Caco-2 (cell line): ENCODE measurements around the gene ENPP1. TPM values are rescaled to one million over a fixed set of nuclear protein-coding genes. Genes with fewer than 3 reads are reported as not detected.

Source experiments
- BruUV-seq: library from RNA; stranded (reverse); fragments of 400-500 nt; replicated peaks from 2 replicates; lab custom pipeline; 2021; lab: Mats Ljungman, UMichigan
- CTCF ChIA-PET: fragments of 300-600 bp; sonication (Branson Sonifier 250); formaldehyde crosslinking; loops from one replicate; lab custom pipeline; 2022; ENCODE audit warnings: antibody characterized with exemption; lab: Charles Lee
- POLR2A ChIA-PET: fragments of 300-600 bp; sonication (Branson Sonifier 250); formaldehyde crosslinking; loops from one replicate; lab custom pipeline; 2022; ENCODE audit warnings: antibody characterized with exemption; lab: Charles Lee
- DNase-seq, 2 experiments: peaks; one replicate each; pipeline versions ENCODE4 v3.0.0 to v3.0.0-alpha.2; 2020 to 2022
- H3K27me3 ChIP-seq: replicated peaks from 2 replicates; pipeline ENCODE4 v1.6.0; 2011; ENCODE audit warnings: low read length; ENCODE audit not compliant: control insufficient read depth, insufficient read depth
- H3K36me3 ChIP-seq: 2 replicates; pipeline ENCODE4 v1.5.1; 2011; ENCODE audit warnings: low read length; ENCODE audit not compliant: control insufficient read depth, insufficient read depth
- H3K4me1 ChIP-seq: fragments of 250-450 bp; sonication (Bioruptor Pico); 2 replicates; pipeline ENCODE4 v1.5.1; 2020; ENCODE audit warnings: mild to moderate bottlenecking
- H3K4me3 ChIP-seq: 2 replicates; pipeline ENCODE4 v1.5.1; 2011; ENCODE audit warnings: low read depth, mild to moderate bottlenecking, control low read depth, low read length
- H3K9me3 ChIP-seq: fragments of 250-450 bp; sonication (Bioruptor Pico); 2 replicates; pipeline ENCODE4 v1.5.1; 2020; ENCODE audit warnings: mild to moderate bottlenecking, moderate library complexity
- H3K27ac Mint-ChIP-seq: one replicate; pipeline ENCODE4 v1.8.0; 2022; ENCODE audit warnings: mixed read lengths; ENCODE audit not compliant: unreplicated experiment
- H3K27me3 Mint-ChIP-seq: one replicate; pipeline ENCODE4 v1.8.0; 2022; ENCODE audit warnings: mixed read lengths; ENCODE audit not compliant: insufficient read depth, unreplicated experiment
- H3K36me3 Mint-ChIP-seq: one replicate; pipeline ENCODE4 v1.8.0; 2022; ENCODE audit warnings: mild to moderate bottlenecking, mixed read lengths; ENCODE audit not compliant: insufficient read depth, unreplicated experiment
- H3K4me1 Mint-ChIP-seq: one replicate; pipeline ENCODE4 v1.8.0; 2022; ENCODE audit warnings: low read depth, mixed read lengths; ENCODE audit not compliant: unreplicated experiment
- H3K4me3 Mint-ChIP-seq: one replicate; pipeline ENCODE4 v1.8.0; 2022; ENCODE audit warnings: mild to moderate bottlenecking, moderate library complexity, mixed read lengths; ENCODE audit not compliant: unreplicated experiment
- H3K9me3 Mint-ChIP-seq: one replicate; pipeline ENCODE4 v1.8.0; 2022; ENCODE audit warnings: mixed read lengths; ENCODE audit not compliant: unreplicated experiment
- intact Hi-C: fragments of 100-400 bp; cut with micrococcal nuclease; formaldehyde crosslinking; loops from one replicate; pipeline ENCODE4 v1.10.0; 2022; ENCODE audit not compliant: unreplicated experiment
- total RNA-seq: library from RNA; stranded (reverse); gene quantifications from 2 replicates; pipeline ENCODE4 v1.2.3, GENCODE V29; 2022
- TF ChIP-seq, protein P1 (sequence below), 2 experiments: fragments of 200-600 bp in 1 of 2; IDR thresholded peaks; 1 replicate in 1 of 2; 2 replicates in 1 of 2; pipeline versions ENCODE4 v1.5.1 to v1.8.0; 2011 to 2022; ENCODE audit warnings: antibody characterized with exemption in 1 of 2, control low read depth in 1 of 2, inconsistent platforms in 1 of 2, low read depth in 1 of 2, low read length in 1 of 2, mild to moderate bottlenecking in 1 of 2, moderate library complexity in 1 of 2; ENCODE audit not compliant: insufficient read depth in 1 of 2, severe bottlenecking in 1 of 2, unreplicated experiment in 1 of 2

Gene ENPP1
- total RNA-seq, 1 experiment from 2014 or later, result 4.8 TPM

DNA sequence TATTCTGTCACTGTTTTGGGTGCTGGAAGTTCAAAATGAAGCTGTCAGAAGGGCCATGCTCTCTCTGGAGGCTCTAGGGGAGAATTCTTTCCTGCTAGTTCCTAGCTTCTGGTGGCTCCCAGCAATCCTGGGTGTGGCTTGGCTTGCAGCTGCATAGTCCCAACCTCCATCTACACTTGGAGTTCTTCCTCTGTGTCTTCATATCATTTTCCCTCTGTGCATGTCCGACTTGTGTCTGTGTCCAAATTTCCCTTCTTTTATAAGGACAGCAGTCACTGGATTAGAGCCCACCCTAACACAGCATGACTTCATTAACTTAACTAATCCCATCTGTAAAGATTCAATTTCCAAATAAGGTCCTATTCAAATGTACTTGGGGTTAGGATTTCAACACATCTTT lies 23.3 kb upstream of the ENPP1 start:
- BruUV-seq, result no TSS peak
- Mint-ChIP-seq H3K9me3 (no peaks in the 10 kb centered on the region), H3K36me3 (no peaks in the 10 kb centered on the region), H3K4me1 (no peaks in the 10 kb centered on the region), H3K27ac (no peak overlapping the region), H3K4me3 (no peak overlapping the region), H3K27me3 (peaks cover 14% of the 10 kb centered on the region)
- Histone ChIP-seq H3K4me1 (no peaks in the 10 kb centered on the region), H3K9me3 (no peaks in the 10 kb centered on the region), H3K27me3 (no peaks in the 10 kb centered on the region), H3K4me3 (no peak overlapping the region), H3K36me3 (no peaks in the 10 kb centered on the region)
- intact Hi-C loops, result no loop called here
- POLR2A ChIA-PET, result no interaction called here
- no peak for DNase-seq
- CTCF ChIA-PET, result no interaction called here
- TF ChIP-seq, protein P1, sequence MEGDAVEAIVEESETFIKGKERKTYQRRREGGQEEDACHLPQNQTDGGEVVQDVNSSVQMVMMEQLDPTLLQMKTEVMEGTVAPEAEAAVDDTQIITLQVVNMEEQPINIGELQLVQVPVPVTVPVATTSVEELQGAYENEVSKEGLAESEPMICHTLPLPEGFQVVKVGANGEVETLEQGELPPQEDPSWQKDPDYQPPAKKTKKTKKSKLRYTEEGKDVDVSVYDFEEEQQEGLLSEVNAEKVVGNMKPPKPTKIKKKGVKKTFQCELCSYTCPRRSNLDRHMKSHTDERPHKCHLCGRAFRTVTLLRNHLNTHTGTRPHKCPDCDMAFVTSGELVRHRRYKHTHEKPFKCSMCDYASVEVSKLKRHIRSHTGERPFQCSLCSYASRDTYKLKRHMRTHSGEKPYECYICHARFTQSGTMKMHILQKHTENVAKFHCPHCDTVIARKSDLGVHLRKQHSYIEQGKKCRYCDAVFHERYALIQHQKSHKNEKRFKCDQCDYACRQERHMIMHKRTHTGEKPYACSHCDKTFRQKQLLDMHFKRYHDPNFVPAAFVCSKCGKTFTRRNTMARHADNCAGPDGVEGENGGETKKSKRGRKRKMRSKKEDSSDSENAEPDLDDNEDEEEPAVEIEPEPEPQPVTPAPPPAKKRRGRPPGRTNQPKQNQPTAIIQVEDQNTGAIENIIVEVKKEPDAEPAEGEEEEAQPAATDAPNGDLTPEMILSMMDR (IDR thresholded peaks at IDR 0.05; ENCODE audit: insufficient read depth in 1 of 2, low read depth in 1 of 2, low read length in 1 of 2, severe bottlenecking in 1 of 2, unreplicated experiment in 1 of 2), result no peak

DNA sequence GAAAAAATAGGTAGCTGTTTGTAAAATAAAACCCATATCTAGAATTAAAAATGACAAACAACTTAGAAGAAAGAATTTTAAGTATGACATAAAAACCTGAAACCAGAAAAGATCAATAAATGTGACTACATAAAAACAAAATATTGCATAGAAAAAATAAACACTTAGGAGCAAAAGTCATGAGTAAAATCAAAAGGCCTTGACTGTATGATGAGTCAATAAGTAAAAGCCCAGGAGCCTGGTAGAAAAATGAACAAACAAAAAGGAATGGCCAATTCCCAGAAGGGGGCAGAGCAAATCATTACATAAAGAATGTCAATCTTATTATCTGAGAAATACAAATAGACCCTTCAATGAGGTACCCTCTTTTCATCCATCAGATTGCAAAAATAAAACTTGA lies 20.7 kb upstream of the ENPP1 start:
- Mint-ChIP-seq H3K4me1 (no peaks in the 10 kb centered on the region), H3K4me3 (no peak overlapping the region), H3K27me3 (peaks cover 14% of the 10 kb centered on the region), H3K27ac (no peak overlapping the region), H3K9me3 (no peaks in the 10 kb centered on the region), H3K36me3 (no peaks in the 10 kb centered on the region)
- no peaks in the 10 kb centered on the region for H3K27me3 ChIP-seq
- BruUV-seq, result no TSS peak
- ChIA-PET CTCF (no interaction called here), POLR2A (no interaction called here)
- H3K4me1 ChIP-seq, result no peaks in the 10 kb centered on the region
- DNase-seq, result no peak
- no peaks in the 10 kb centered on the region for H3K9me3 ChIP-seq
- intact Hi-C loops, result no loop called here
- H3K36me3 ChIP-seq, result no peaks in the 10 kb centered on the region
- TF ChIP-seq, protein P1 (IDR thresholded peaks at IDR 0.05; ENCODE audit: insufficient read depth in 1 of 2, low read depth in 1 of 2, low read length in 1 of 2, severe bottlenecking in 1 of 2, unreplicated experiment in 1 of 2), result no peak
- H3K4me3 ChIP-seq, result no peak overlapping the region

DNA sequence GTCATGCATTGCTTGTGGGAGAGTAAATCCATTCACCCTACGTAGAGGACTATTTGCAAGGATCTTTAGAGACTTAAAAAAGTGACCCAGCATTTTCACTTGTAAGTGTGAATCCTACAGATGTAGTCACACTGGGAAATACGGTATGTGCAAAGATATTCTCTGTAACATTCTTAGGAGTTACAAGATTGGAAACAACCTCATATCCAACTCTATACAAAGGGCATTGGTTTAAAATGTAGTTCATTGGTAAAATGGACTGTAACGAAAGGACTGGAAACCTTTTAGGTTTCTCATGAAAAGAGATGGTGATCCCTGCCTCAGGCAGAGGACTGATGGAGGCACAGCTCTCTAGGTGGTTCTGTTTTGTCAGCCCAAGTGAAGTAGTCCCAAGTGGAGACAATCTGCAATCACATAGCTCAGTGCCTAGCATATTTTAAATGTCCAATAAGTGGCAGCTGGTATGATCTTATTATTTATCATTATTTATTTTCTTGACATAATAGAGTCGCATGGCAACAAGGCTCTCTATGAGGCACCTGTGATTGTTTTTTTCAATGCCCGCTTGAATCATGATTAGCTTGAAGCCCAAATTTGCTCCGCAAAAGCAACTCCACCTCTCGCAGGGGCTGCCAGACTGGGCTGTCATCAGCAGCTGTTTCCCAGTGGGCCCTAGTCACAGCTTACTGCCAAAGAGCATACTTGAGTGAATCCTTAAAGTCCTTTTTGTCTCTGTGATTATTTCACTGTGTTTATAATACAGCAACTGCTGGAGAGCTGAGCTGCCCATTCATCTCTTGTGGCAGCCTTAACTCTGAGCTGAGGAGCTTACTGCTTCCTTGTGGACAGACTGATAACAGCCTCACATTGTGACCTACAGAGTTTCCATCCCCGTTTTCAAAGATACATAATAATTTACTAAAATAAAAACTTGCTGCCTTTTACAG lies 19.8 kb upstream of the ENPP1 start:
- CTCF ChIA-PET, result no interaction called here
- DNase-seq, result no peak
- Histone ChIP-seq H3K36me3 (no peaks in the 10 kb centered on the region), H3K27me3 (no peaks in the 10 kb centered on the region), H3K4me1 (no peaks in the 10 kb centered on the region), H3K4me3 (no peak overlapping the region), H3K9me3 (no peaks in the 10 kb centered on the region)
- Mint-ChIP-seq H3K9me3 (no peaks in the 10 kb centered on the region), H3K27ac (no peak overlapping the region), H3K27me3 (peaks cover 14% of the 10 kb centered on the region), H3K4me1 (no peaks in the 10 kb centered on the region), H3K36me3 (no peaks in the 10 kb centered on the region), H3K4me3 (no peak overlapping the region)
- TF ChIP-seq, protein P1 (IDR thresholded peaks at IDR 0.05; ENCODE audit: insufficient read depth in 1 of 2, low read depth in 1 of 2, low read length in 1 of 2, severe bottlenecking in 1 of 2, unreplicated experiment in 1 of 2), result no peak
- intact Hi-C loops, result no loop called here
- POLR2A ChIA-PET, result no interaction called here
- BruUV-seq, result no TSS peak
